Measurements from ENCODE around the gene ARSI.

The ARSI gene

DNA sequence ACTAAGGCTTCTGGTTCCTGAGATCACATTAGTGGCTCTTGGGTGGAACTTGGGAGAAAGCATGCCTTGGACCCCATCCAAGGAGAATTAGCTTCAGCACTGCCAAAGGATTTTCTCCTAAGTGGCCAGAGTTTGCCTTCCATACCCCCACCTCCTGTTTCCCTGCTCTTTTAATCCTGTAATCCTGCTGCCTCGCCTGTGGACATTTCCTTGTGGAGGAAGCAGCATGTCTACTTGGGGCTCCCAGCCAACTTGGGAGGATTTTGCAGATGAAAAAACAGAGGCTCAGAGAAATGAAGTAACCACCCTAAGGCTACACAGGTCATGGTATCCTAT, 1.6 kb downstream of the ARSI start:
- TF ChIP-seq, protein P1, sequence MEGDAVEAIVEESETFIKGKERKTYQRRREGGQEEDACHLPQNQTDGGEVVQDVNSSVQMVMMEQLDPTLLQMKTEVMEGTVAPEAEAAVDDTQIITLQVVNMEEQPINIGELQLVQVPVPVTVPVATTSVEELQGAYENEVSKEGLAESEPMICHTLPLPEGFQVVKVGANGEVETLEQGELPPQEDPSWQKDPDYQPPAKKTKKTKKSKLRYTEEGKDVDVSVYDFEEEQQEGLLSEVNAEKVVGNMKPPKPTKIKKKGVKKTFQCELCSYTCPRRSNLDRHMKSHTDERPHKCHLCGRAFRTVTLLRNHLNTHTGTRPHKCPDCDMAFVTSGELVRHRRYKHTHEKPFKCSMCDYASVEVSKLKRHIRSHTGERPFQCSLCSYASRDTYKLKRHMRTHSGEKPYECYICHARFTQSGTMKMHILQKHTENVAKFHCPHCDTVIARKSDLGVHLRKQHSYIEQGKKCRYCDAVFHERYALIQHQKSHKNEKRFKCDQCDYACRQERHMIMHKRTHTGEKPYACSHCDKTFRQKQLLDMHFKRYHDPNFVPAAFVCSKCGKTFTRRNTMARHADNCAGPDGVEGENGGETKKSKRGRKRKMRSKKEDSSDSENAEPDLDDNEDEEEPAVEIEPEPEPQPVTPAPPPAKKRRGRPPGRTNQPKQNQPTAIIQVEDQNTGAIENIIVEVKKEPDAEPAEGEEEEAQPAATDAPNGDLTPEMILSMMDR (IDR thresholded peaks at IDR 0.05; ENCODE audit: extremely low read depth, insufficient read depth, missing control alignments) = no peak
- in situ Hi-C loops (cut with MboI; ENCODE audit: low pct_unique_long_range_greater_than_20kb, low sequenced_read_pairs, unreplicated experiment) = no loop called here
- DNase-seq (ENCODE audit: low spot score) = no peak

DNA sequence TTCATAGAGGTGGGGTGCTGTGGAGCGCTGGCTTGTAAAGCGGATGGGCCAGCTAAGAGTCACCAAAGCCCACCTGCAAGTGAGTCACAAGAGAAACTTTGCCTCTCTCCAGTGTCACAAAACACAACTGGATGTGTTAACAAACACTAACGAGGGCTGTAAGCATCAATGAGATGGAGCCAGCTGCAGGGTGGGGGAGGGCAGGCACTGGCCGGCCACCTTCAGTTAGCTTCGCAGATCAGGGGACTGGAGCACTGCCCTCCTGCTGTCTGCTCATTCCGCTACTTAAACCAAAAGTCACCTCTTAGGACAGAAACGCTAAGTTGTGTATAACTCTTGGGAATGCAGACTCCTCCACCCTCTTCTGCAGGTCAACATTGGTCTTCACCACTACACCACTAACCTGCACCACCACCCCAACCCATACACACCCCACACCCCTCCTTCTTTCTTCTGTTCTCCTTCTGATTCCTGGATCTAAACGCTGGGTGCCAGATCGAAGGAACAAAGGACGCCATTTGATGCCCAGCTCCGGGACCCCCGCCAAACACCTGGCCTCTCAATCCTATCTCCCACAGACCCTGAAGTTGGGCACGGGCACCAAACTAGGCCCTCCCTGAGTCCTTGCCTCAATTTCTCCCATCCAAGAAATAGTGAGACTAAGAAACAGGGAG, 2.1 kb downstream of the ARSI start:
- TF ChIP-seq, protein P1 (IDR thresholded peaks at IDR 0.05; ENCODE audit: extremely low read depth, insufficient read depth, missing control alignments) = no peak
- no peak for DNase-seq (ENCODE audit: low spot score)
- in situ Hi-C loops (cut with MboI; ENCODE audit: low pct_unique_long_range_greater_than_20kb, low sequenced_read_pairs, unreplicated experiment) = no loop called here

DNA sequence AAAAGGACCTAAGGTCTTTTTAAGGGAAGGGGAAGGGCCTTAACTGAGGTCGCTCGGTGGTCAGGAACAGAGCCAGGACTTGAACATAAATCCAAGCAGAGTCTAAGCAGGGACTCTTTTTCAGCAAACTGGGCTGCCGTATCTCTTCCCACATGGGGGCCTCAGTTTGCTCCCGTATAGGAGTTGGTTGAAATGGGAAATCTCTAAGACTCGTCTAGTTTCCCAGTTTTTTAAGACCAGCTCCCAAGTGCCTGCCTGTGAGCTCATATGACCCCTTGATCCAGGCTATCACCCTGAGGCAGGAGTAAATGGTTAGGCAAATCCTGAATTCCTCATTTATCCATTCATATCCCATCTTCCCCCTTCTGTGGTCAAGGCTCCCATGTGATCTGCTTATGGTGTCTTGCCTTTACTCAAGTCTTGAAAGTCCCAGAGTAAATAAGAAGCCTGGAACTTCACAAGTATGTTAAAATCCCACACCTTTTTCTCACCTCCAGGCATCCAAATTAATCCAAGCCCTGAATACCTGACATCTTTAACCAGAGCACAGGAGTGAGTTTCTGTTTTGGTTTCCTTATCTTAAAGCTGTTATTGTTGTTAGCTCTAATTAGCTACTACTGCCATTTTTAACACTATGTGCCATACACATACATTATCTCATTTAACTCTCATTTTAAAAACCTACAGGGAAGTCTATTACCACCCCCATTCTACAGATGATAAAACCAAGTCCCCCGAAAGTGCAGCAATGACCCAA, 3.0 kb downstream of the ARSI start:
- TF ChIP-seq, protein P1 (IDR thresholded peaks at IDR 0.05; ENCODE audit: extremely low read depth, insufficient read depth, missing control alignments) = no peak
- no peak for DNase-seq (ENCODE audit: low spot score)
- in situ Hi-C loops (cut with MboI; ENCODE audit: low pct_unique_long_range_greater_than_20kb, low sequenced_read_pairs, unreplicated experiment) = no loop called here

DNA sequence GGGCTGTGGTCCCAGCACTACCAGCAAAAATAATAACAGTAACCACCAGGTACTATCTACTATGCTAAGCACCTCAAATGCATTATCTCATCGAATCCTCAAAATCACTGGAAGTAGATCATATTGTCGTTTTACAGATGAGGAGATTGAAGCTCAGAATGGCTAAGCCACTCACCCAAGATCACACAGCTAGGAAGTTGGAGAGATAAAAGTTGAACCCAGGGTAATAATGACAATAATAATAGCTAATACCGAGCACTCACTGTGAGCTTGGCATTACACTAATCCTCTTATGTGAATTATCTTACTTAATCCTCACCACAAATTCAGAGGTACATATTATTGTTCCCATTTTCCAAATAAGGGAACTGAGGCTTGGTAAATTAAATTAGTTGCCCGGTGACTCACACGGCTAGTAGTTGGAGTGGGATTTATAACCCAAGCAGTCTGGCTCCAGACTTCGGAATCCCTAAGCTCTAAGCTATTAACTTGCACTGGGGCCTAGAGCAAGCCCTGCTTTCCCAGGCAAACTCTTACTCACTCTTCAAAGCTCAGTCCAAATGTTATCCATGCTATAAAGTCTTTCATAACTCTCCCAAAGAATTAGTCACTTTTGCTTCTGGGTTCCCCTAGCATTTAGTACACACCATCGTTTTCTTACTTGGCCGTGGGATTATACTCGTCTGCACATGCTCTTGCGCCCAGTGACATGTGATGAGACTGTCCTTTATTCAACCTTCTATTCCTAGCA, 3.8 kb downstream of the ARSI start:
- no peak for DNase-seq (ENCODE audit: low spot score)
- in situ Hi-C loops (cut with MboI; ENCODE audit: low pct_unique_long_range_greater_than_20kb, low sequenced_read_pairs, unreplicated experiment) = no loop called here

DNA sequence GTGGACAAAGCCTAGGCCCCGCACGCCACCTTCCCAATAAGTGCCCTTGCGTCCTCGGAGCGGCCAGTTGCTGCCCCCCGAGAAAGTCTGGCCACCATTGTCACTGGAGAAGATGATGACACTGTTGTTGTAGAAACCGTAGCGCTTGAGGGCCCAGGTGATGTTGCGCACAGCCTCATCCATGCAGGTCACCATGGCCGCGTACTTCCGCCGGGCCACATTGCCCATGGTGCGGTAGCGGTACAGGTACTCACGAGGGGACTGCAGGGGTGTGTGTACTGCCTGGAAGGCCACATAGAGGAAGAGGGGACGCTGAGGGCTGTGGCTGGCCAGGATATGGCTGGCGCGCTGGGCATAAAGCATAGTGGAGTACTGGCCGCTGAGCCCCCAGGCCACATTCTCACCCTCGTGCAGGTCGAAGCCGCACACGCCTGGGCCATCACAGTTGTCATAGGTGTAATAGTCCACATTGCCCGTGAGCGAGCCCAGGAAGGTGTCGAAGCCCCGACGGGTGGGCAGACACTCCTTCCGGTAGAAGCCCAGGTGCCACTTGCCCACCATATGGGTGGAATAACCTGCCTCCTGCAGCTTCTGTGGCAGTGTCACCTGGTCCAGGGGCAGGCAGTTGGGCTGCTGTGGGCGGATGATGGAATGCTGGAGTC, 4.6 kb downstream of the ARSI start:
- TF ChIP-seq, protein P1 (IDR thresholded peaks at IDR 0.05; ENCODE audit: extremely low read depth, insufficient read depth, missing control alignments) = no peak
- DNase-seq (ENCODE audit: low spot score) = no peak
- in situ Hi-C loops (cut with MboI; ENCODE audit: low pct_unique_long_range_greater_than_20kb, low sequenced_read_pairs, unreplicated experiment) = no loop called here

More for the DNA sequence above, 3.8 kb downstream of the ARSI start:
- TF ChIP-seq, protein P1 (IDR thresholded peaks at IDR 0.05; ENCODE audit: extremely low read depth, insufficient read depth, missing control alignments) = no peak

DNA sequence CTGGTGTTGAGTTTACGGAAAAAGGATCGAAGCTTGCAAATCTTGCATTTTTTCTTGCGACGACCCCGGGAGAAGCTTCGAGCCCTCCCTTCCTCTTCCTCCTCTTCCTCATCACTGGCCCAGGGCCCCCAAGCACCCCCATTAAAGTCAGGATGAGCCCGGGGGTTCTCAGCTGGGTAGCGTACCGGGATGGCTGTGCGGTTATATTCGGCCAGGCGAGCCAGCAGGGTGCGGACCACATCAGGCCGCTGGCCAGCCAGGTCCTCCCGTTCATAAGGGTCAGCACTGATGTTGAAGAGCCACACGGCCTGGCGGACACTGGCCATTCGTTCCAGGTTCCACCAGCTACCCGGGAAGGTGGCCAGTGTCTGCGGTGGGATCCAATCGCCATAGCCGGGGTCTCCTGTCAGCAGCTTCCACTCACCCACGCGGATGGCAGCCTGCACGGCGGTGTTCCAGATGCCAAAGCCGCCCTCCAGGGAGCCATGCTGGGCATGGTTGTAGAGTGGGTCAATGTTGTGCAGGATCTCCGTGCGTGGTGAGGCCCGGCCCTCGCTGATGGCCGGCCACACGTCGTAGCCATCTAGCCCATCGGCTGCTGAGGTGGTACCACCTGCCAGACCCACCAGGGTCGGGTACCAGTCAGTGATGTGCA, 5.3 kb downstream of the ARSI start:
- DNase-seq (ENCODE audit: low spot score) = no peak
- in situ Hi-C loops (cut with MboI; ENCODE audit: low pct_unique_long_range_greater_than_20kb, low sequenced_read_pairs, unreplicated experiment) = no loop called here
- TF ChIP-seq, protein P1 (IDR thresholded peaks at IDR 0.05; ENCODE audit: extremely low read depth, insufficient read depth, missing control alignments) = no peak

All from GM13977 (cell line).